NCI-H524 treated with DMSO at 0.1 percent for 48 hours (cell line): ENCODE results near the gene FBXO31.
A peak's percentile ranks its signal among the peaks of the same experiment; 100 is the strongest.
"Not testable (repeated sequence)": the region's sequence is repeated elsewhere in the genome, so short reads cannot be mapped to it uniquely, and the experiment has no call there.

Experiments used
- DNase-seq: peaks from one replicate; lab custom pipeline; 2025; lab: John Stamatoyannopoulos, UW

FBXO31 gene

GRCh38 chr16:87384162-87384874 lies 742 bp upstream of the FBXO31 start:
- peak; percentile 41 for DNase-seq

GRCh38 chr16:87382023-87382785 lies 1.4 kb downstream of the FBXO31 start:
- no peak for DNase-seq

- no peak for DNase-seq
Observed at GRCh38 chr16:87380881-87381280, 2.7 kb downstream of the FBXO31 start.

DNA sequence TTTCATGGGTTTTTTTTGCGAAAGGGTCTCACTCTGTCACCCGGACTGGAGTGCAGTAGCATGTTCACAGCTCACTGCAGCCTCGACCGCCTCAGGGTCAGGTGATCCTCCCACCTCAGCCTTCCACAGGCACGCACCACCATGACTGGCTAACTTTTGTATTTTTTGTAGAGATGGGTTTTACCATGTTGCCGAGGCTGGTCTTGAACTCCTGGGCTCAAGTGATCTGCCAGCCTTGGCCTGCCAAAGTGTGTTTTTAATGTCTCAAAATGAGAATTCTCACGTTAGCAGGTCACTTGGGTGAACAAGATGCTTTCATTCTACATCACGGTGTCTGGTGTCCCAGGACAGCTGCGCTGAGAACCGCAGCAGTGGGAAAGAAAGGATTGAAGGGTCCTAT lies 3.2 kb downstream of the FBXO31 start:
- no peak for DNase-seq

DNA sequence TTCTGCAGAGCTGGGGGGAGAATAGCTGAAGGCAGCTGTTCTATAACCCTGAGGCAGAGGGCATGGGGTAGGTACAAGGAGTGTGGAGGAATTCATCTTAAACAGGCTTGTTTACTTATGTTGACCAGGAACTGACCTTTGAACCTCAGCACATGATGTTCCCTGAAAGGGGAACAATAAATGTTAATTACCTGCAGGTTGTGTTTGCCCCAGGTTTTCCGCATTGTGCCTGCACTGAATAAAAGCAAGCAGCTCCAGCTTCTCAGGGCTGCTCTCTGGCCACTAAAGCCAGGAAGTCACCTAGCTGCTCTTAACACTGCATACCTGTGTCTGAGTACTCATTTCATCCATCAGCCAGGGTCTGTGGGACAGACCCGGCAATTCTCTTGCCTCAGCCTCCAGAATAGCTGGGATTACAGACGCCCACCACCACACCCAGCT lies 4.2 kb downstream of the FBXO31 start:
- not testable (repeated sequence) for DNase-seq

DNA sequence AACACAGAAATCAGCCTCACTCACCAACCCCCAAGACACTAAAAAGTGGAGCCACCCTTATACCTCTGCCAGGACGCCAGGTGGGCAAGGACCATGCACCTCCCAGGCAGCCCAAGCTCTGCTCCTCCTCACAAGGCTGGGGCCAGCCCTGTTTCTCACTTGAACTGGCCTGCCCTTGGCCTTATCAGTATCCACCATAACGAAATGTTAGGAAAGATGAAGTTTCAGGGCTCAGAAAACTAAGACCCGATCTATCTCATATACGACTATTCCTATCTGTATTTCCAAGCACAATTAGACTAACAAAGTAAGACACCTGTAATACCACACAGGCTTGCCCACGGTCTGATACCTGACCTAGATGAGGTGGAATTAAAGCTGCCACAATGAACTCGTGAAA lies 6.9 kb downstream of the FBXO31 start:
- DNase-seq = no peak

GRCh38 chr16:87375426-87376135 lies 8.0 kb downstream of the FBXO31 start:
- no peak for DNase-seq

GRCh38 chr16:87374313-87374712 lies 9.3 kb downstream of the FBXO31 start:
- DNase-seq = no peak

DNA sequence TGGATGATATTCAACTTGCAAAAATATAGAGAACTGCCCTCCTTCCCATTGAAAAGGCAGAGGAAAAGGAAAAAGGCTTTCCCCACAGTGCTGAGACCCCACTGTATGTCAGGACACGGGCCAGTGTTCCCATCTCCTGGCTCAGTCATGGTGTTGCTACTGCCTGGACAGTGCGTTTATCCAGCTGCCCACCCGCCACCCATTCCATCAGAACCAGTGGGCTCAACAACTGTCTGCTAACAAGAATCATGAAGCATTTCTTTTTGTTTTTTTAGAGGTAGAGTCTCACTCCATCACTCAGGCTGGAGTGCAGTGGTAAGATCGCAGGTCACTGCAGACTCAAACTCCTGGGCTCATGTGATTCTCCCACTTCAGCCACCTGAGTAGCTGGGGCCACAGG lies 11.3 kb downstream of the FBXO31 start:
- no peak for DNase-seq

DNA sequence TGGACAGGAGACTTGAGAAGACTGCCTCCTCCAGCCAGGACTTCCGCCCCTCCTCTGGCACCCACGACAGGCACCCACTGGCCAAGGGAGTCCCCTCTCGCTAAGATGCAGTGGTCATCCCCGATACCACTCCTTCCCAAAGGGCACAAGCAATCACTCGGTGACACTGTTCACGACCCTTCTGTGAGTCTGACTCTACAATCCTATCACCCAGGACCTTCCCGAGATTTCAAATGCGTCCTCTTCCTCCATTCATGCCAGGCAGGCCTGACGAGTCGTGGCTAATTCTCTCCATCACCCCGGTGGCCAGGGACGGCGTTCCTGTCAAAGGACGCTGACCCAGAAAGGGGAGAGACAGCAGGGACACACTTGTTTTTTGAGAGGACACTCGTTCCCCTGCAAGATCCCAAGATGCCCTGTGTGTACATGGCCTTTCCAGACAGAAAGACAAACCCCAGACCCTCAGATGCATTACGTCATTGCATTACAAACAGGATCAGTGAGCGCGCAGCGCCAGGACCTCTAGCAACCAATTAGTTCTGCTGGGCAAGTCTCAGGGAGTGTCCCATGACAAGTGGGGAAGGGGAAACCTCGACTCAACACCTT lies 12.2 kb downstream of the FBXO31 start:
- no peak for DNase-seq

DNA sequence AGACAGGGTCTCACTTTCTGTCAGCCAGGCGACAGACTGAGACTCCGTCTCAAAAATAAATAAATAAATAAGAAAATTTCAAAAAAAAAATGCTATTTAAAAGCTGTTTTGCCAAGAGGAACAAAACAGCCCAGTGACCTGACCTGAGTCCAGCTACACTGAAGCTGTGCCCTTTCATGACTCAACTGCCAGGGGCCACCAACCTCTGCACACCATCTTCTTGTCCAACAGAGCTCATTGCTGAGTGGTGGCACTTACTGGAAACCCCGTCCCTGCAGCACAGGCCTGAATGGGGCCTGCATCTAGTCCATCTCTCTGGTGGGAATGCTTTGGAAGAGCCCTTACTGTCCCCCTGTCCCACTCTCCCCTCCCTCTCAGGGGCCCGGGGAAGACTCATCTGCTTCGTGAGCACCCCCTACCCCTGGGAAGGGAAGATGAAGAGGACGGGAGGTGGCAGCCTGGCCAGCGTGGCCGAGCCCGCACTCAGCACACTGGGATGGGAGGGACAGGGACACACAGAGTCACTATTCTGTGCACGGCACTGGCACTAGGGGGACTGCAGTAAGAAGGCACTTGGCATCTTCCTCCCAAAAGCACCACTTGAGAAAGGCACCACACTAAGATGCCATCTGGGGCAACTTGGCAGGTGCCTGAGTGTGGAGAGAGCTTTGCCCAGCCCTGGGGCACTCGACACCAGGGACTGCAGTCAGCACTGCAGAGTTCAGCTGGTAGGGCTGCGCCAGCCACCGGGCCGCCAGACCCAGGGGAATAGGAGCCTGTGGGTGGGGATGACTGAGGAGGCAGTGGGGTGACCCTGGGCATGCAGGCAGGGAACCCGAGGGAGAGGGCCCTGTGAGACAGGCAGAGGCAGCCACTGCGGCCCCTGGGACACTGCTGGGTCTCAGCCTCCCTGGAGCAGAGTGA lies 13.5 kb downstream of the FBXO31 start:
- DNase-seq = peak; percentile 85

DNA sequence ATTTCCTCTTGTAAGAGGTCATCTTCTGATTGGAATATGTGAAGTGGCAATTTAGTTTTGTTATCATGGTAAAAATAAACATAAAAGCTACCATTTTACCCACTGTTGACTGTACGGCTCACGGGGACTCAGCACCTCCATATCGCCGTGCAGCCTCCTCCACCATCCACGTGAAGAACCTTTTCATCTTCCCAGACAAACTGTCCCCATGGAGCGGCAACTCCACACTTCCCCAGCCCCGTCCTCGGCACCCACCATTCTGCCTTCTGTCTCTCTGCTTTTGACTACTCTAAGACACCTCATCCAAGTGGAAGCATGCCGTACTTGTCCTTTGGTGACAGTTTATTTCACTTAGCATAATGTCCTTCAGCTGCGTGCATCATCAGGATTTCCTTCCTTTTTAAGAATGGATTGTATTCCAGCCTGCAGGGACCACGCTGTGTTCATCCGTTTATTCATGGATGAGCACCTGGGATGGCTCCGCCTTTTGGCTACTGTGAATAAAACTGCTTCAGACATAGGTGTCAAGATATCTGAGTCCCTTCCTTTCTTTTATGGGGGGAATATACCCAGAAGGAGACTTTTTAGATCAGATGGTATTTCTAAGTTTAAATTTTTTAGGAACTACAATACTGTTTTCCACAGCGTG lies 14.3 kb downstream of the FBXO31 start:
- no peak for DNase-seq

GRCh38 chr16:87368029-87368770 lies 15.4 kb downstream of the FBXO31 start:
- DNase-seq = no peak

- DNase-seq = peak; percentile 92
Observed at GRCh38 chr16:87367529-87367928, 16.0 kb downstream of the FBXO31 start.

GRCh38 chr16:87366930-87367329 lies 16.6 kb downstream of the FBXO31 start:
- DNase-seq = no peak

DNA sequence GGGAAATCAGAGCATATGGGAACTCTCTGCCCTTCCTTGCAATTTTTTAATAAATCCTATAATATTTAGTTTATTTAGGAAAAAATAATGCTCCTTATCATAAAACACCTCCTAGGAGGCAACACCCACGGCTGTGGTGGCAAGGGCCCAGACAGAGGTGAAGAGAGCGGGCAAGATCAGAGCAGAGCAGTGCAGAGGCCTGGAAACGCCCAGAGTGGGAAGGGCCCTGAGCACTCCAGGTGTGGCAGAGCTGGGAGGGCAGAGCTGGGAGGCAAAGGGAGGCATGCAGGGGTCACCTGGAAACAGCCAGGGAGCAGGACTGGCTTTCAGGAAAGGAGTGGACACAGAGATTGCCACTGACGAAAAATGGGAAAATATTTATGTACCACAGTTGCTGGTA lies 17.3 kb downstream of the FBXO31 start:
- DNase-seq = no peak

DNA sequence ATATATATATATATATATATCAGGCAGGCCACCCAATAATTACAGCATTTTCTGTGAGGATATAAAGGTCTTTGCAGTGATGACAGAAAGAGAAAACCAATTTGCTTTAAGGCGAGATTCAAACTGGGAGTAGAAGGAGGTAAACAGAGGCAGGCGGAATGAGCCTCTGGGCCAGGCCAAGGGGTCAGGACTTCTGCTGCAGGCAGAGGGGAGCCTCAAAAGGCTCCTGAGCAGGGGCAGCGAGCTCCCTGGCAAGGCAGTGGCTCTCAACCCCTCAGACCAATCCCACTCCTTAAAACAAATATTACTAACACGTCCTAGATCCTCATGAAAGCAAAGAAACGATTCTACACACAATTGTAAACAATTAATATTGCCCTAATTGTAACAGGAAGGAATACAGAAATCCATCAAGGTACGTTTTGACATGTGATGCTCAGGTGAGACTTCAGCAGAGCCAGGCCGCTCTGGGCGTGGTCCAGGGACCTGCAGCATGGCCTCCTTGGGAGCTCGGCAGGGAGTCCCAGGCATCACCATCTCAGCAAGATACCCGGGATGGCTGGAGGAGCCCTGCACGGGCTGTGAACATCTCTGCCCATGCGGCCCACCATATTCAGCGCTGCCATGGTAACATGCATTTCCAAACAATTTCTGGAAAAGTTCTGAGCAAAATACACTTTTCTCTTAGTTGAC lies 18.4 kb downstream of the FBXO31 start:
- no peak for DNase-seq

DNA sequence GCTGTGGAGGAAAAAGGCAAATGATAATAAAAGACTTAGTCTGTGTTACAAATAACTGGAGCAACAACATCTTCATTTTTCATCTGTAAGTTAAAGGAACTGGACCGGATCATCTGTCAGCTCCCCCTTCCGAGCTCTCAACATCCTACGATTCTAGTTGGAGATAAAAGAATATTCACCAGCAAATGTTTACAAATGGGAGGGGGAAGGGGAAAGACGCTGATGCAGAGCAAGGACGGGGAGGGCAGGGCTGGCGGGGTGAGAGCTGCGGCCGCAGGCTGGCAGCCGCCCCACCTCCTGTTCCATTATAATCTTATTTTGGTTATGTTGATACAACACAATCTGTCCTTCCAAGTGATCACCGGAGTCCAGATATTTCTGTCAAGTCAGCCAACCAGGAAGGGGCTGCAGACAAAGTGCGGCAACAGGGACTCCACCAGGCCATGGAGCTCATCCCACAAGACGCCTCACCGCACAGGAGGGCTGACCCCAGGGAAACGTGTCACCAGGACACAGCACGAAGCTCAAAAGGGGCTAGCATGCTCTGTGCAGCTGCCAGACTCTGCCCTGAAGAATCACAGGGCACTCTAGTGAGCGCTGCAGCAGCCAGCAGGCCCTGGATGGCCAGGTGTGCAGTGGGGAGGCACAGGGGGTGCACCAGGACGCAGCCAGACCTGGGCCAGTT lies 19.7 kb downstream of the FBXO31 start:
- DNase-seq = peak; percentile 44
